Smooth muscle cell of the brain vasculature (primary cell): ENCODE measurements around the gene RBMS1.
A peak's percentile ranks its signal among the peaks of the same experiment; 100 is the strongest.

Experiments used
- DNase-seq: peaks from one replicate; pipeline ENCODE4 v3.0.0-alpha.2; 2012; ENCODE audit warnings: low read depth, low spot score

The RBMS1 gene

GRCh38 chr2:160333324-160334027 lies 160.1 kb downstream of the RBMS1 start:
- no peak for DNase-seq

- DNase-seq: no peak
Measured at GRCh38 chr2:160332318-160332717, 161.3 kb downstream of the RBMS1 start.

- no peak for DNase-seq
Measured at GRCh38 chr2:160331258-160332025, 162.2 kb downstream of the RBMS1 start.

- DNase-seq: no peak
Measured at GRCh38 chr2:160328811-160329527, 164.6 kb downstream of the RBMS1 start.

- DNase-seq: no peak
Measured at GRCh38 chr2:160326786-160327185, 166.8 kb downstream of the RBMS1 start.

GRCh38 chr2:160325418-160325817 lies 168.2 kb downstream of the RBMS1 start:
- no peak for DNase-seq

- no peak for DNase-seq
Measured at GRCh38 chr2:160324917-160325316, 168.7 kb downstream of the RBMS1 start.

GRCh38 chr2:160324161-160324800 lies 169.3 kb downstream of the RBMS1 start:
- peak; percentile 44 for DNase-seq

GRCh38 chr2:160322320-160322719 lies 171.3 kb downstream of the RBMS1 start:
- no peak for DNase-seq

GRCh38 chr2:160321006-160321405 lies 172.6 kb downstream of the RBMS1 start:
- no peak for DNase-seq

GRCh38 chr2:160319700-160320099 lies 173.9 kb downstream of the RBMS1 start:
- DNase-seq: no peak

- no peak for DNase-seq
Measured at GRCh38 chr2:160318218-160318617, 175.4 kb downstream of the RBMS1 start.

- no peak for DNase-seq
Measured at GRCh38 chr2:160317181-160318099, 176.2 kb downstream of the RBMS1 start.

- no peak for DNase-seq
Measured at GRCh38 chr2:160315337-160315736, 178.3 kb downstream of the RBMS1 start.

- DNase-seq: no peak
Measured at GRCh38 chr2:160310118-160310828, 183.3 kb downstream of the RBMS1 start.

GRCh38 chr2:160309585-160309984 lies 184.0 kb downstream of the RBMS1 start:
- DNase-seq: no peak

GRCh38 chr2:160308915-160309314 lies 184.7 kb downstream of the RBMS1 start:
- no peak for DNase-seq

GRCh38 chr2:160308476-160308875 lies 185.1 kb downstream of the RBMS1 start:
- no peak for DNase-seq

- no peak for DNase-seq
Measured at GRCh38 chr2:160306985-160307384, 186.6 kb downstream of the RBMS1 start.

GRCh38 chr2:160305081-160305750 lies 188.4 kb downstream of the RBMS1 start:
- no peak for DNase-seq
